ENCODE data around the gene SIGLEC14. TPM values are rescaled to one million over a fixed set of nuclear protein-coding genes. Genes with fewer than 3 reads are reported as not detected.

SIGLEC14 gene
- polyA plus RNA-seq, 2 of the 4 experiments (the other 2 are of a cell fraction), result 0.03 TPM; not detected in 1

DNA sequence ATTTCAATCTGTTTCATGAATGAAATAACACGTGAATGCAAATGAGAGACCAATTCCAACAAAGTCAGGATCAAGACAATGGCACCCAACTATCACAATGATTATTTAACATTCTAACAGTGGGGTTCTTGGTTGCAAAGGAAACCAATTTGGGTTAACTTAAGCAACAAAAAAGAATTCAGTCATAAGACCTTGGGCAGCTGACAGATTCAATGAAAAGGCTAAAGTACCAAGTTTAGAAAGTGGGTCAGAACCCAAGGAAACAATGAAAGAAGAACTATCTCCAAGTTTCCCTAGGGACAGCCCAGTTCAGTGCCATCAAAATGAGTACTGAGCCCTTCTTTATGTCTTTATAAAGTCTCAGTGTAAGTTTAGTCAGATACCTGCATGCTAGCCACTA, 17.5 kb upstream of the SIGLEC14 start:
- H3K4me1 ChIP-seq, result no peaks in the 10 kb centered on the region
- DNase-seq (ENCODE audit: low read depth in 1 of 2, low spot score in 1 of 2) (no peak), FAIRE-seq (no peak), ATAC-seq (no peak)
- POLR2A ChIA-PET, result no interaction called here
- no peak overlapping the region for H3K27ac ChIP-seq
- TF ChIP-seq, protein P1, sequence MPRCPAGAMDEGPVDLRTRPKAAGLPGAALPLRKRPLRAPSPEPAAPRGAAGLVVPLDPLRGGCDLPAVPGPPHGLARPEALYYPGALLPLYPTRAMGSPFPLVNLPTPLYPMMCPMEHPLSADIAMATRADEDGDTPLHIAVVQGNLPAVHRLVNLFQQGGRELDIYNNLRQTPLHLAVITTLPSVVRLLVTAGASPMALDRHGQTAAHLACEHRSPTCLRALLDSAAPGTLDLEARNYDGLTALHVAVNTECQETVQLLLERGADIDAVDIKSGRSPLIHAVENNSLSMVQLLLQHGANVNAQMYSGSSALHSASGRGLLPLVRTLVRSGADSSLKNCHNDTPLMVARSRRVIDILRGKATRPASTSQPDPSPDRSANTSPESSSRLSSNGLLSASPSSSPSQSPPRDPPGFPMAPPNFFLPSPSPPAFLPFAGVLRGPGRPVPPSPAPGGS (IDR thresholded peaks at IDR 0.05), result no peak
- no peak for TF ChIP-seq POLR2A (IDR thresholded peaks at IDR 0.05; ENCODE audit: low read length)
- TF ChIP-seq SREBF2 (IDR thresholded peaks at IDR 0.05), result no peak
- TF ChIP-seq, protein P2, sequence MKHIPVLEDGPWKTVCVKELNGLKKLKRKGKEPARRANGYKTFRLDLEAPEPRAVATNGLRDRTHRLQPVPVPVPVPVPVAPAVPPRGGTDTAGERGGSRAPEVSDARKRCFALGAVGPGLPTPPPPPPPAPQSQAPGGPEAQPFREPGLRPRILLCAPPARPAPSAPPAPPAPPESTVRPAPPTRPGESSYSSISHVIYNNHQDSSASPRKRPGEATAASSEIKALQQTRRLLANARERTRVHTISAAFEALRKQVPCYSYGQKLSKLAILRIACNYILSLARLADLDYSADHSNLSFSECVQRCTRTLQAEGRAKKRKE (CRISPR knock-in tag; IDR thresholded peaks at IDR 0.05; ENCODE audit: low read depth), result no peak
- TF ChIP-seq CHD2 (IDR thresholded peaks at IDR 0.05; ENCODE audit: low read length, partially characterized antibody), result no peak
- no peak for TF ChIP-seq HOXA7 (CRISPR knock-in tag; IDR thresholded peaks at IDR 0.05)
- TF ChIP-seq CHD4 (IDR thresholded peaks at IDR 0.05; ENCODE audit: borderline replicate concordance), result no peak
- TF ChIP-seq RFX5 (IDR thresholded peaks at IDR 0.05), result no peak
- no peak for TF ChIP-seq MAFK (IDR thresholded peaks at IDR 0.05; ENCODE audit: partially characterized antibody)
- TF ChIP-seq, protein P3, sequence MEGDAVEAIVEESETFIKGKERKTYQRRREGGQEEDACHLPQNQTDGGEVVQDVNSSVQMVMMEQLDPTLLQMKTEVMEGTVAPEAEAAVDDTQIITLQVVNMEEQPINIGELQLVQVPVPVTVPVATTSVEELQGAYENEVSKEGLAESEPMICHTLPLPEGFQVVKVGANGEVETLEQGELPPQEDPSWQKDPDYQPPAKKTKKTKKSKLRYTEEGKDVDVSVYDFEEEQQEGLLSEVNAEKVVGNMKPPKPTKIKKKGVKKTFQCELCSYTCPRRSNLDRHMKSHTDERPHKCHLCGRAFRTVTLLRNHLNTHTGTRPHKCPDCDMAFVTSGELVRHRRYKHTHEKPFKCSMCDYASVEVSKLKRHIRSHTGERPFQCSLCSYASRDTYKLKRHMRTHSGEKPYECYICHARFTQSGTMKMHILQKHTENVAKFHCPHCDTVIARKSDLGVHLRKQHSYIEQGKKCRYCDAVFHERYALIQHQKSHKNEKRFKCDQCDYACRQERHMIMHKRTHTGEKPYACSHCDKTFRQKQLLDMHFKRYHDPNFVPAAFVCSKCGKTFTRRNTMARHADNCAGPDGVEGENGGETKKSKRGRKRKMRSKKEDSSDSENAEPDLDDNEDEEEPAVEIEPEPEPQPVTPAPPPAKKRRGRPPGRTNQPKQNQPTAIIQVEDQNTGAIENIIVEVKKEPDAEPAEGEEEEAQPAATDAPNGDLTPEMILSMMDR (IDR thresholded peaks at IDR 0.05), result no peak
- no peak for TF ChIP-seq BHLHE40 (IDR thresholded peaks at IDR 0.05; ENCODE audit: low read depth, low read length)
- TF ChIP-seq, protein P4, sequence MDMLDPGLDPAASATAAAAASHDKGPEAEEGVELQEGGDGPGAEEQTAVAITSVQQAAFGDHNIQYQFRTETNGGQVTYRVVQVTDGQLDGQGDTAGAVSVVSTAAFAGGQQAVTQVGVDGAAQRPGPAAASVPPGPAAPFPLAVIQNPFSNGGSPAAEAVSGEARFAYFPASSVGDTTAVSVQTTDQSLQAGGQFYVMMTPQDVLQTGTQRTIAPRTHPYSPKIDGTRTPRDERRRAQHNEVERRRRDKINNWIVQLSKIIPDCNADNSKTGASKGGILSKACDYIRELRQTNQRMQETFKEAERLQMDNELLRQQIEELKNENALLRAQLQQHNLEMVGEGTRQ (IDR thresholded peaks at IDR 0.05), result no peak
- no peak for TF ChIP-seq NFE2L2 (conservative IDR thresholded peaks at IDR 0.05; ENCODE audit: low read length)
- TF ChIP-seq PHF8 (IDR thresholded peaks at IDR 0.05; ENCODE audit: borderline replicate concordance, low read depth), result no peak
- TF ChIP-seq TFCP2L1 (CRISPR knock-in tag; IDR thresholded peaks at IDR 0.05), result no peak
- TF ChIP-seq, protein P5, sequence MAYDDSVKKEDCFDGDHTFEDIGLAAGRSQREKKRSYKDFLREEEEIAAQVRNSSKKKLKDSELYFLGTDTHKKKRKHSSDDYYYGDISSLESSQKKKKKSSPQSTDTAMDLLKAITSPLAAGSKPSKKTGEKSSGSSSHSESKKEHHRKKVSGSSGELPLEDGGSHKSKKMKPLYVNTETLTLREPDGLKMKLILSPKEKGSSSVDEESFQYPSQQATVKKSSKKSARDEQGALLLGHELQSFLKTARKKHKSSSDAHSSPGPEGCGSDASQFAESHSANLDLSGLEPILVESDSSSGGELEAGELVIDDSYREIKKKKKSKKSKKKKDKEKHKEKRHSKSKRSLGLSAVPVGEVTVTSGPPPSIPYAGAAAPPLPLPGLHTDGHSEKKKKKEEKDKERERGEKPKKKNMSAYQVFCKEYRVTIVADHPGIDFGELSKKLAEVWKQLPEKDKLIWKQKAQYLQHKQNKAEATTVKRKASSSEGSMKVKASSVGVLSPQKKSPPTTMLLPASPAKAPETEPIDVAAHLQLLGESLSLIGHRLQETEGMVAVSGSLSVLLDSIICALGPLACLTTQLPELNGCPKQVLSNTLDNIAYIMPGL (CRISPR knock-in tag; IDR thresholded peaks at IDR 0.05; ENCODE audit: borderline replicate concordance), result no peak
- TF ChIP-seq, protein P6, sequence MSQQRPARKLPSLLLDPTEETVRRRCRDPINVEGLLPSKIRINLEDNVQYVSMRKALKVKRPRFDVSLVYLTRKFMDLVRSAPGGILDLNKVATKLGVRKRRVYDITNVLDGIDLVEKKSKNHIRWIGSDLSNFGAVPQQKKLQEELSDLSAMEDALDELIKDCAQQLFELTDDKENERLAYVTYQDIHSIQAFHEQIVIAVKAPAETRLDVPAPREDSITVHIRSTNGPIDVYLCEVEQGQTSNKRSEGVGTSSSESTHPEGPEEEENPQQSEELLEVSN (IDR thresholded peaks at IDR 0.05; ENCODE audit: borderline replicate concordance, low read depth), result no peak
- no peak for TF ChIP-seq HOXB13 (CRISPR knock-in tag; IDR thresholded peaks at IDR 0.05; ENCODE audit: low read depth)
- TF ChIP-seq EHF (CRISPR knock-in tag; IDR thresholded peaks at IDR 0.05), result no peak
- TF ChIP-seq RCOR1 (IDR thresholded peaks at IDR 0.05; ENCODE audit: low read depth, low read length), result no peak
- peaks cover 12% of the 10 kb centered on the region; the same call in 2 of the 3 replicates for H3K9me3 ChIP-seq
- CTCF ChIA-PET, result no interaction called here
- no peak overlapping the region for H3K4me2 ChIP-seq
- WGBS (ENCODE audit: missing lambda C conversion rate), result 3% methylated on average over 1 of the region's 1 CpG
- no peak overlapping the region for H3K4me3 ChIP-seq

DNA sequence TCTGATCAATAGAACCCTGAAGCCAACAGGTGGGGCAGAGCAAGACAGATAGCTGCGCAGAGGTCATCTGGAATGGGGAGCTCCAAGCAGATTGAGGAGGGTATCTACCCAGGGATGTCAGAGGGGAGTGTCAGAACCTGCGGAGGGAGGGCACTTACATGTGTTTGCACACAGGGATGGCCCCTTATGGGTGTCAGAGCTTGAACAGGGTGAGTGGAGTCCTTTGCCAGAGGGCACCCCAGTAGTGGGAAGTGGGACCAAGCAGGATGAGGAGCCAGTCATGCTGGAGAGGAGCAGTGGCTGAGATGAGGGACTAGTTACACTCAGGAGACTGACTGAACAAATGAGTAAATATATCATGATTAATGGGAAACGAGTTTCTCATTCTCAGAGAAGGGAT, 17.0 kb upstream of the SIGLEC14 start:
- no peak overlapping the region for H3K4me3 ChIP-seq
- ATAC-seq (no peak), FAIRE-seq (no peak), DNase-seq (ENCODE audit: low read depth in 1 of 2, low spot score in 1 of 2) (no peak)
- no peaks in the 10 kb centered on the region for H3K4me1 ChIP-seq
- H3K27ac ChIP-seq, result no peak overlapping the region
- POLR2A ChIA-PET, result no interaction called here
- no peak overlapping the region for H3K4me2 ChIP-seq
- H3K9me3 ChIP-seq, result peaks cover 12% of the 10 kb centered on the region; the same call in 2 of the 3 replicates
- CTCF ChIA-PET, result no interaction called here
- WGBS (ENCODE audit: missing lambda C conversion rate), result 18% methylated on average over 3 of the region's 3 CpGs
- TF ChIP-seq ZFP36 (IDR thresholded peaks at IDR 0.05; ENCODE audit: borderline replicate concordance, partially characterized antibody), result no peak
- no peak for TF ChIP-seq MAZ (IDR thresholded peaks at IDR 0.05; ENCODE audit: borderline replicate concordance, low read depth, low read length)
- no peak for TF ChIP-seq RFX5 (IDR thresholded peaks at IDR 0.05)
- TF ChIP-seq POLR2AphosphoS2 (conservative IDR thresholded peaks at IDR 0.05; ENCODE audit: low read length), result no peak
- no peak for TF ChIP-seq FOXS1 (CRISPR knock-in tag; IDR thresholded peaks at IDR 0.05)
- TF ChIP-seq, protein P2 (CRISPR knock-in tag; IDR thresholded peaks at IDR 0.05; ENCODE audit: low read depth), result no peak
- TF ChIP-seq NR3C1 (IDR thresholded peaks at IDR 0.05), result no peak
- TF ChIP-seq, protein P7, sequence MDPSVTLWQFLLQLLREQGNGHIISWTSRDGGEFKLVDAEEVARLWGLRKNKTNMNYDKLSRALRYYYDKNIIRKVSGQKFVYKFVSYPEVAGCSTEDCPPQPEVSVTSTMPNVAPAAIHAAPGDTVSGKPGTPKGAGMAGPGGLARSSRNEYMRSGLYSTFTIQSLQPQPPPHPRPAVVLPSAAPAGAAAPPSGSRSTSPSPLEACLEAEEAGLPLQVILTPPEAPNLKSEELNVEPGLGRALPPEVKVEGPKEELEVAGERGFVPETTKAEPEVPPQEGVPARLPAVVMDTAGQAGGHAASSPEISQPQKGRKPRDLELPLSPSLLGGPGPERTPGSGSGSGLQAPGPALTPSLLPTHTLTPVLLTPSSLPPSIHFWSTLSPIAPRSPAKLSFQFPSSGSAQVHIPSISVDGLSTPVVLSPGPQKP (IDR thresholded peaks at IDR 0.05; ENCODE audit: low read depth, low read length), result no peak
- no peak for TF ChIP-seq FOSB (CRISPR knock-in tag; IDR thresholded peaks at IDR 0.05)
- TF ChIP-seq CHD4 (IDR thresholded peaks at IDR 0.05; ENCODE audit: borderline replicate concordance), result no peak
- TF ChIP-seq, protein P8, sequence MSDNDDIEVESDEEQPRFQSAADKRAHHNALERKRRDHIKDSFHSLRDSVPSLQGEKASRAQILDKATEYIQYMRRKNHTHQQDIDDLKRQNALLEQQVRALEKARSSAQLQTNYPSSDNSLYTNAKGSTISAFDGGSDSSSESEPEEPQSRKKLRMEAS (IDR thresholded peaks at IDR 0.05), result no peak
- TF ChIP-seq TFCP2L1 (CRISPR knock-in tag; IDR thresholded peaks at IDR 0.05), result no peak
- no peak for TF ChIP-seq MAFK (IDR thresholded peaks at IDR 0.05; ENCODE audit: partially characterized antibody)
- no peak for TF ChIP-seq HOXA7 (CRISPR knock-in tag; IDR thresholded peaks at IDR 0.05)
- no peak for TF ChIP-seq KDM5A (IDR thresholded peaks at IDR 0.05)
